Activated CD8-positive, alpha-beta memory T cell treated with anti-CD3 and anti-CD28 coated beads for 4 hours (primary cell): ENCODE measurements around the gene ASTN2.

Source experiments
- DNase-seq, 2 donors: peaks; one replicate each; pipeline ENCODE4 v3.0.0-alpha.2; 2020; ENCODE audit warnings: low read depth in 2 of 2

The ASTN2 gene

GRCh38 chr9:116674210-116674980 lies 740.5 kb downstream of the ASTN2 start:
- no peak for DNase-seq

DNA sequence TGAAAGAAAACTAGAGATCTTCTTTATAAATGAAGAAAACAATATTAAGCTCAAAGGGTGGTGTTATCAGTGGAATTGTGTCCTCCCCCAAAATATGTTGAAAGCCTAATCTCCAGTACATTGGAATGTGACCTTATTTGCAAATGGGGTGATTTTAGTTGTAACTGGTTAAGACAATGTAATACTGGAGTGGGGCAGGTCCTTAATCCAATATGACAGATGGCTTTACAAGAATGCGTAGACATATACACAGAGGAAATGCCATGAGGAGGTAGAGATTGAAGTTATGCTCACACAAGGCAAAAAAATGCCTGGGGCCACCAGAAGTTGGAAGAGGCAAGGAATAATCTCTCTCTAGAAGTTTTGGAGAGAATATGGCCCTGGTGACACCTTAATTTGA lies 741.5 kb downstream of the ASTN2 start:
- DNase-seq = no peak

DNA sequence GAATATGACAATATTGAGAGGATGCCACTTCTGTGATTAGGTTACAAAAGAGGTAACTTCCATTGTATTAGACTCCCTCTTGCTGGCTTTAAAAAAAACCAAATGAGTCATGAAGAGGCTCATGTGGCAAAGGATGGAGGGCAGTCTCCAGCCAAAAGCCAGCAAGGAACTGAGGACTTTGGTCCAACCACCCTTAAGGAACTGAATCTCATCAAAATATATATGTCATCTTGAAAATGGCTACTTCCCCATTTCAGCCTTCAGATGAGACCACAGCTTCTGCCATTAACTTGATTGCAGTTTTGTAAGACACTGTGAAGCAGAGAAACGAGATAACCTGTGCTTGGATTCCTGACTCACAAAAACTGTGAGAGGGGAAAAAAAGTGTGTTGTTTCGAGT lies 743.3 kb downstream of the ASTN2 start:
- DNase-seq = no peak

DNA sequence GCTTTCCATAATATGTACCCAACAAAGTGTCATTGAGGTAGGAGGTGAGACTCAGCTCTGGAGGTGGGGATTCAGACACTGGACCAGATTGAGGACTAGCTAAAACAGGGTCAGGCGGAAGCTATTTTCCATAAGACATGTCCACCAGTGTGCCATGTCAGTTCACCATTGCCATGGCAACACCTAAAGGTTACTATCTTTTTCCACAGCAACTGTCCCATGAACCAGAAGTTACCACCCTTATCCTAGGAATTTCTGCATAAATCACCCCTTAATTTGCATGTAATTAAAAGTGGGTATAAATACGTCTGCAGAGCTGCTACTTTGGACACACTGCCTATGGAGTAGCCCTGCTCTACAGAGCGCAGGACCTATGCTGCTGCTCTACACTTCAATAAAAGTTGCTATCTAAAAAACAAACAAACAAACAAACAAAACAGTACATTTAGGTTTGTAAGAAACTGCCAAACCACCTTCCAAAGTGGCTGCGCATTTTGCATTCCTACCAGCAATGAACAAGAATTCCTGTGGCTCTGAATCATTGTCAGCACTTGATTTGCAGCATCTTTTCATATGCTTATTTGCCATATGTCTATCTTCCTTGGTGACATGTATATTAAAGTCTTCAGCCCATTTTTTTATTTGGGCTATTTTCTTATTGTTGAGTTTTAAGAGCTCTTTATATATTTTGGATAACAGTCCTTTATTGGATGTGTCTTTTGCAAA lies 745.7 kb downstream of the ASTN2 start:
- DNase-seq = no peak

GRCh38 chr9:116663581-116663980 lies 751.3 kb downstream of the ASTN2 start:
- DNase-seq = no peak

DNA sequence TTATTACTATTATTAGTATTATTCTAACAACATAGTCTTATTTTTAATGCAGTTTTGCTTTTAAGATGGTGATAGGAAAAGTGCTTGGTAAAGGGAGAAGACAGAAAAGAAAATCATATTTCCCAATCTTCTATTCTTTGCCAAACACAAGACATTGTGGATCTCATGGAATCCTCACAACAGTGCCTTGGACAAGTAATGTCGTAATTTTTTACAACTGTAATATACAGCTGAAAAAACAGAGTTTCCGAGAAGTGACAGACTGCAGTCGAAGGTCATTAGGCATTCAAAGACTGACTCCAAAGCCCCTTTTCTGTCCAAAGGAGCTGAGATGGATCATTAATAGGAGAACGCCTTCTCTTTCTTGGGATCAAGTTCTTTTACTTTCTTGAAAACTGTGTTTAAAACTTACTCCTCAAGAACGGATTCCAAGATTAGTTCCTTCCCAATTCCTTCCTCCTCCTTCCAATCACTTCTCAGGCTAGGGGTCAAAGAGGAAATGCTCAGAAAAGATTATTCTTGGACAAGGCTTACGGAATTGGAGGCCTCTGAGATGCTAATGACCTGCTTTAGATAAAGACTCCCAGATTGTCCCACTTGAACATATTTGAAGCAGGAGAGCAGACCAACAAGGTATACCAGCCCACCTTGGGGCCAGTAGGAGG lies 752.1 kb downstream of the ASTN2 start:
- no peak for DNase-seq

- DNase-seq = no peak
Measured at GRCh38 chr9:116661037-116661954, 753.6 kb downstream of the ASTN2 start.

GRCh38 chr9:116658265-116658664 lies 756.6 kb downstream of the ASTN2 start:
- no peak for DNase-seq

GRCh38 chr9:116656977-116657376 lies 757.9 kb downstream of the ASTN2 start:
- DNase-seq = no peak

DNA sequence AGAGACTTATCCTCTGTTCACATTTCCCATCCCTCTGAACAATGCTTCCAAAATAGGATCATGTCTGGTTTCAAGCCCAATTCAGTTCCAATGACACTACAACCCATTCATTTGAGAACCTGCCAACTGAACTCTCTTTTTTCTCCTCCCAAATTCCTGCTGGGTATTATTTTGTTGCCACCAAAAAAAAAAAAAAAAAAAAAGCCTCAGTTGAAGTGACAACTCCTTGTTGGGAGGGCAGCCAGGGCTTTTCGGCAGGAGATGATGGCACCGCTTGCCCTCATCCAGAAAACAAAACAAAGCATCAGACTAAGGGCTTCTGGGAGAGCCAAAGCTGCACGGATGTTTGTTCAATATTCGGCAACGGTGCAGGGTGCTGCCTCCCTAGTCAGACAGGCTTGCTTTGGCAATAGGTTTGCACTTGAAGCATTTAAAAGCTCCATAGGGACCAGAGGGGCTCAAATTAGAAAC lies 758.3 kb downstream of the ASTN2 start:
- DNase-seq = no peak

DNA sequence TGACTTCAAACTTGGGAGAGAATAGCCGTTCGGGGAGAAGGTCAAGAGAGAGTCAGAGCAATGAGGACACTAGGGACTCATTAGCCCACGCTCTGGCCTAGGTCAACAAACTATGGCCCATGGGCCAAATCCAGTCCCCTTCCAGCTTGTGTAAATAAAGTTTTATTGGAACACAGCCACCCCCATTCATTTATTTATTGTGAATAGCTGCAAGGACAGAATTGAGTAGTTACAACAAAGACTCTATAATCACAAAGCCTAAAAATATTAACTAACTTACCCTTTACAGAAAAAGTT lies 760.9 kb downstream of the ASTN2 start:
- no peak for DNase-seq

GRCh38 chr9:116653348-116654058 lies 761.4 kb downstream of the ASTN2 start:
- DNase-seq = no peak

DNA sequence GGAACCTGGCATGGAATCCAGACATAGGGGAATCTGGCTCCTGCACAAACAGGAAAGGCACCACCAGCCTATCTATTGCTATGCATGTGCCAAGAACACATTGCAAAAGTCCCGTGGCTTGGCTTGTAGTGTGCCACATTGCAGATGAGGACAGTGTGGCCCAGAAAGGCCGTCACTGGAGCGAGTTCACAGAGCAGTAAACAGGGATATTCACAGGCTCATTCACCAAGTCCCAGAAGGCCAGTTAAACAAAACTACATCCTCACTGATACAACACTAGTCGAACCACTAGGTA lies 767.4 kb downstream of the ASTN2 start:
- DNase-seq = no peak

DNA sequence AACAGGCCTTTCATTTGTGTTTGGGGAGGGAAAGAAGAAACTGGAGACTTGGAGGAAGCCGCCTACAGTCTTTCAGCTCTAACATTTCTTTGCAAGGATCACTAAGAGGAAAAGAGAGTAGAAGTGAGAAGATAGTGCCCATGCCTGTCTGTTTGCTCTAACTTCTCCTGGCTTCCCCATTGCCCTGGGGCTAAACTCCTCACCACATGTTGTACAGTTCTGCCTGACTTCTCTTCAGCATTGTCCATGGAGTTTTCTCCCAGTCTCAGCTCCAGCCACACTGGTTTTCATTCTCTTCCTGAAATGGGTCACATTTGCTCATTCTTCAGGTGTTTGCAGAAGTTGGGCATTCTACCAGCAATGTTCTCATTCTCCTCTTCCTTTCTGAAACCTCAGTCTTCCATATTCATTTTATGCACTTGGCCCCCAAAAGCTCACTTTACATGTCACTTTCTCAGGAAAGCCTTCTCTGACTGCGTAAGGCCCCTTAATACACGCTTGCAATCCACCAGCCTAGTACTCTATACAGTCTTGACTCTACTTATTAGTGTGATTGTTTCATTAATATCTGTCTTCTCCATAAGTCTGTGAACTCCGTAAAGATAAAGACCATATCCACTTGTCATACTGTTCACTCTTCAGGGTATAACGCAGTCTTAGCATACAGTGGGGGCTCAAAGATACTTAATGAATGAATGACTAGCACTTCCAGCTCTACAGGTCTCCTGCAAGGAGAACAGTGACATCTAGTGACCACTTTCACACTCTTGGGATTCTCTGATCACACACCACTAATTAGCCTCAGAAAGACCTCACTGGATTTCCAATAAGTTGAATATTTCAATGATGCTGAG lies 768.0 kb downstream of the ASTN2 start:
- DNase-seq = no peak

DNA sequence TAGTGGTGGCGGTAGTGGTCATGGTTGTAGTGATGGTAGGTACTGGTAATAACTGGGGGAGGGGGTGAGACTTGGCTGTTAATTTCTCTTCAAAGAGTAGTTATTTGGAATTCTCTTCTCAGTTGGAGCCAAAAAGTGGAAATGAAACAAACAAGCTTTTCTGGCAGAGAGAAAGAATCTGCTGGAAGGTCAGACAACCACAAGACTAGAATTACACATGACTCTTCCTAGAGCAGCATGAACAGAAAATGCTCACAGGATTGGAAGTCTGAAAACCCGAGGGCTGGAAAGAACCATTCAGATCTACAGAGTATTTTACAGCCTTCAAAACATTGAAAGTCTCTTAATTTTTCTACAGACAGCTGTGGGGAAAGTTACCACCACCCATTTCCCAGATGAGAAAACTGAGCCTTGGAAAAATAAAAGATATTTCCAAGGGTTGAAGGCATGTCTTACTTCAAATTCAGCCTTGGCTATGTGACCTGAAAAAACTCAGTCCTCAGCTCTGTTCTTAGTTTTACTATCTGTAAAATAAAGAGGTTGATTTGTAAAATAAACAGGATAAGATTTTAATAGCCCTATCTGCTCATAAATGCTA lies 770.7 kb downstream of the ASTN2 start:
- no peak for DNase-seq

GRCh38 chr9:116643691-116644090 lies 771.2 kb downstream of the ASTN2 start:
- no peak for DNase-seq

DNA sequence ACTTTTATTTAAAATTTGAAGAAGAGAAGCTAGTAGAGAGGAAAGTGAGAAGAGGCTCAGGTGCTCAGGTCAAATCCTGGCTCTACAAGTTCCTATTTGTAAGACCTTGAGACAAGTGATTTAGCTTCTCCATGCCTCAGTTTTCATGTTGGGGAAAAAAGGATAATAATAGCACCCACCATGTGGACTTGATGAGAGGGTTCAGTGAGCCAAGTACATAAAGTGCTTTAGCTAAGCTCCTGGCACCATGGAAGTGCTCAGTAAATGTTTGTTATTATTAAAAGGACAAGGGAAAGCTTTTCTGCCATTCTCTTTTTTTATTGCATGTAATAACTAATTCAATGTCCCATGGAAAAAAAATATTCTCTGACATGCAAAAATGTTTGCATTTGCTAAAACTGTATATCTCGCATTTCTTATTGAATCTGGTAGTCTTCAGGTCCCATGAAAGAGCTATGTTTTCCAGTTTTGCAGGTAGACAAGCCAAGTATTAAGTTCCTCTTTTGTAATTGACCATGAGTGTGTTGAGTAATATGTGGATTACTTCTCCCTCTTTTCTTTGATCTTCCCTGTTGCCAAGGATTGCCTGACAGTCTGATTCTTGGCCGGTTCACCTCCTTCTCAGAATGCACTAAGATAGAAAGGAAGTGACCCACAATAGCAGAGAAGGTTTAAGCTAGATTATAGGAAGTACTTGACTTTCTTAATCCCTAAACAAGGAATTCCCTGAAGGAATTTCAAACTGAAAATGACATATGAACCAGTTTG lies 773.4 kb downstream of the ASTN2 start:
- DNase-seq = no peak

- no peak for DNase-seq
Measured at GRCh38 chr9:116639251-116639741, 775.6 kb downstream of the ASTN2 start.

- no peak for DNase-seq
Measured at GRCh38 chr9:116635908-116636307, 778.9 kb downstream of the ASTN2 start.
